Retinal pigment epithelial cell (primary cell): Measurements from ENCODE around the gene KCNJ6.
"Not testable (repeated sequence)": the region's sequence is repeated elsewhere in the genome, so short reads cannot be mapped to it uniquely, and the experiment has no call there.

Experiments
- DNase-seq: peaks from one replicate; pipeline ENCODE4 v3.0.0-alpha.2; 2010; ENCODE audit warnings: low read depth
- H3K4me3 ChIP-seq: 2 replicates; pipeline ENCODE4 v1.5.1; 2011; ENCODE audit warnings: mild to moderate bottlenecking, low read length, control low read depth, moderate library complexity
- CTCF ChIP-seq: conservative IDR thresholded peaks from 2 replicates; pipeline ENCODE4 v1.5.1; 2011; ENCODE audit warnings: low read depth, low read length, control low read depth, inconsistent platforms

The KCNJ6 gene

GRCh38 chr21:37939838-37940237 is 23.6 kb upstream of the KCNJ6 start:
- no peak for TF ChIP-seq CTCF
- H3K4me3 ChIP-seq, result no peak overlapping the region
- no peak for DNase-seq

- no peak for DNase-seq
- no peak for TF ChIP-seq CTCF
Measured at GRCh38 chr21:37939251-37939650, 23.0 kb upstream of the KCNJ6 start.

GRCh38 chr21:37937668-37938067 is 21.4 kb upstream of the KCNJ6 start:
- no peak for DNase-seq
- H3K4me3 ChIP-seq, result no peak overlapping the region
- TF ChIP-seq CTCF, result no peak

More at GRCh38 chr21:37939251-37939650, 23.0 kb upstream of the KCNJ6 start:
- no peak overlapping the region for H3K4me3 ChIP-seq

- no peak for TF ChIP-seq CTCF
- H3K4me3 ChIP-seq, result no peak overlapping the region
- DNase-seq, result no peak
Measured at GRCh38 chr21:37936010-37936785, 19.9 kb upstream of the KCNJ6 start.

- DNase-seq, result no peak
- no peak for TF ChIP-seq CTCF
- H3K4me3 ChIP-seq, result no peak overlapping the region
Measured at GRCh38 chr21:37932936-37933335, 16.7 kb upstream of the KCNJ6 start.

GRCh38 chr21:37927711-37928110 is 11.5 kb upstream of the KCNJ6 start:
- no peak overlapping the region for H3K4me3 ChIP-seq
- TF ChIP-seq CTCF, result no peak
- DNase-seq, result no peak

- H3K4me3 ChIP-seq, result no peak overlapping the region
- no peak for DNase-seq
- no peak for TF ChIP-seq CTCF
Measured at GRCh38 chr21:37921091-37921490, 4.8 kb upstream of the KCNJ6 start.

- not testable (repeated sequence) for DNase-seq, H3K4me3 ChIP-seq
Measured at GRCh38 chr21:37920302-37920701, 4.0 kb upstream of the KCNJ6 start.
